Kidney (tissue), 14 donors: ENCODE results near the gene GUK1. TPM values are rescaled to one million over a fixed set of nuclear protein-coding genes. Genes with fewer than 3 reads are reported as not detected.

Source experiments
- DNase-seq, 5 donors: peaks; one replicate each; pipeline ENCODE4 v3.0.0-alpha.2; 2013 to 2020
- FAIRE-seq: peaks from 2 replicates; lab custom pipeline; 2012; peaks lifted over from hg19 to GRCh38; lab: Jason Lieb, UNC
- H3K27ac ChIP-seq, 2 donors: one replicate each; pipeline ENCODE4 v1.7.0; 2013; ENCODE audit warnings: low read depth in 2 of 2, low read length in 2 of 2, inconsistent platforms in 1 of 2
- H3K27me3 ChIP-seq: one replicate; pipeline ENCODE4 v1.7.1; 2013; ENCODE audit warnings: low read length, inconsistent platforms; ENCODE audit not compliant: control insufficient read depth, insufficient read depth
- H3K36me3 ChIP-seq, 3 donors: one replicate each; pipeline versions ENCODE4 v1.7.0 to v1.7.1; 2013; ENCODE audit warnings: low read length in 3 of 3, control low read depth in 1 of 3, inconsistent platforms in 1 of 3; ENCODE audit not compliant: insufficient read depth in 3 of 3, control insufficient read depth in 2 of 3
- H3K4me1 ChIP-seq, 3 donors: one replicate each; pipeline versions ENCODE4 v1.7.0 to v1.7.1; 2013; ENCODE audit warnings: low read length in 3 of 3, inconsistent platforms in 1 of 3, low read depth in 1 of 3; ENCODE audit not compliant: control insufficient read depth in 2 of 3, insufficient read depth in 2 of 3
- H3K4me3 ChIP-seq, 3 donors: one replicate each; pipeline versions ENCODE4 v1.7.0 to v1.8.1; 2013; ENCODE audit warnings: low read length in 3 of 3, control low read depth in 1 of 3, inconsistent platforms in 1 of 3
- H3K9ac ChIP-seq, 3 donors: one replicate each; pipeline versions ENCODE4 v1.7.0 to v1.7.1; 2013; ENCODE audit warnings: low read length in 3 of 3, control low read depth in 1 of 3, inconsistent platforms in 1 of 3
- H3K9me3 ChIP-seq, 3 donors: one replicate each; pipeline versions ENCODE4 v1.7.0 to v1.7.1; 2013; ENCODE audit warnings: low read length in 3 of 3, control low read depth in 1 of 3, inconsistent platforms in 1 of 3; ENCODE audit not compliant: control insufficient read depth in 2 of 3, insufficient read depth in 1 of 3
- CTCF ChIP-seq: IDR thresholded peaks from 3 replicates; pipeline ENCODE4 v1.5.1; 2012; ENCODE audit warnings: mild to moderate bottlenecking, moderate library complexity, borderline replicate concordance; ENCODE audit not compliant: insufficient read depth; ENCODE audit errors: extremely low read depth
- intact Hi-C: fragments of 100-400 bp; cut with DNase I; formaldehyde crosslinking; loops from one replicate; pipeline ENCODE4 v1.11.1; 2022
- polyA plus RNA-seq: library from polyadenylated mRNA; stranded (reverse); fragments of 350-450 nt; fragmentation: Illumina TruSeq; extraction: RNeasy Lipid Tissue Mini Kit (QIAGEN cat#74804); gene quantifications from one replicate; pipeline ENCODE4 v1.2.3, GENCODE V29; 2014; ENCODE audit warnings: low read depth, low replicate concordance; ENCODE audit not compliant: insufficient read depth
- total RNA-seq: library from RNA; stranded (reverse); fragmentation: NEBNext Ultra II Directional; extraction: Animal tissue kit (Norgen Biotek cat#: 25700); gene quantifications from one replicate; pipeline ENCODE4 v1.2.1, GENCODE V29; 2021
- donor health status: control.
- donor health status: control.
- donor health status: control.
- donor health status: control.
- donor health status: control.
- donor health status: DM: yes; HTN: yes; CAD: no.
- donor health status: Normal renal cell carcinoma (clear cell type).

The GUK1 gene
- total and polyA plus RNA-seq, 2 donors from 2014 or later = 221 to 410 TPM

- no peak for FAIRE-seq
- H3K27me3 ChIP-seq = no peaks in the 10 kb centered on the region
- peaks cover 0 to 13% (median 0%) of the 10 kb centered on the region in 3 donors for H3K36me3 ChIP-seq
- intact Hi-C loops = no loop called here
- H3K9ac ChIP-seq = no peak overlapping the region
- no peak overlapping the region for H3K27ac ChIP-seq
- peak in 2 of 5 donors; percentile 29 to 51 for DNase-seq
- no peak overlapping the region for H3K4me3 ChIP-seq
- no peak for TF ChIP-seq CTCF
- no peaks in the 10 kb centered on the region for H3K9me3 ChIP-seq
- peaks cover 0 to 39% (median 13%) of the 10 kb centered on the region in 3 donors for H3K4me1 ChIP-seq
These were observed 7.7 kb downstream of the GUK1 start for GRCh38 chr1:228147768-228148167.

- H3K27me3 ChIP-seq = no peaks in the 10 kb centered on the region
- intact Hi-C loops = no loop called here
- peak in 2 of 5 donors; percentile 41 to 68 for DNase-seq
- H3K4me1 ChIP-seq = peaks cover 0 to 35% (median 7%) of the 10 kb centered on the region in 3 donors
- H3K9me3 ChIP-seq = no peaks in the 10 kb centered on the region
- H3K36me3 ChIP-seq = peaks cover 0 to 13% (median 0%) of the 10 kb centered on the region in 3 donors
- no peak for TF ChIP-seq CTCF
- H3K27ac ChIP-seq = peak overlapping the region in 1 of 2 donors; percentile 75
- H3K9ac ChIP-seq = no peak overlapping the region
- H3K4me3 ChIP-seq = no peak overlapping the region
- FAIRE-seq = no peak
These were observed 8.2 kb downstream of the GUK1 start for GRCh38 chr1:228148196-228148861.

GRCh38 chr1:228148935-228149405 lies 8.9 kb downstream of the GUK1 start:
- H3K4me3 ChIP-seq = no peak overlapping the region
- DNase-seq (peak in 1 of 5 donors; percentile 66), FAIRE-seq (no peak)
- peak overlapping the region in 1 of 3 donors; percentile 19 for H3K9ac ChIP-seq
- intact Hi-C loops = no loop called here
- peaks cover 0 to 13% (median 0%) of the 10 kb centered on the region in 3 donors for H3K36me3 ChIP-seq
- H3K4me1 ChIP-seq = peaks cover 0 to 28% (median 6%) of the 10 kb centered on the region in 3 donors
- peak overlapping the region; percentile 57 to 75 for H3K27ac ChIP-seq
- H3K9me3 ChIP-seq = no peaks in the 10 kb centered on the region
- no peak for TF ChIP-seq CTCF
- H3K27me3 ChIP-seq = no peaks in the 10 kb centered on the region
